HG02938 (cell line): ENCODE measurements around the gene CXCL1.

Experiments
- ATAC-seq: cut with Tn5 transposase; IDR thresholded peaks from one replicate; pipeline ENCODE4 v1.9.1; 2021; ENCODE audit warnings: mild to moderate bottlenecking, moderate library complexity; ENCODE audit not compliant: unreplicated experiment

The CXCL1 gene

DNA sequence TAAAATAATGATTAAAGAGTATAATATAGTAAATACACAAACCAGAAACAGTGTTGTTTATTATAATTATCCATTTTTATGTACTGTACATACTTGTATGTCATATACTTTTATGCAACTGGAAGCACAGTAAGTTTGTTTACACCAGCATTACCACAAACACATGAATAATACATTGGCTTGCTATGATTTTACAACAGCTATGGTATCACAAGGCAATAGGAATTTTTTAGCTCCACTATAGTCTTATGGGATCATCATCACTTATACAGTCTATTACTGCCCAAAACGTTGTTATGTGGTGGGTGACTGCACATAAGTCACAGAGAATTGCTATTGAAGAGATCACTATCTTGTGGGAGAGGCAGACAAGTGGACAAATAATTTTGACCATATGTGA lies 17.9 kb upstream of the CXCL1 start:
- ATAC-seq: no peak

DNA sequence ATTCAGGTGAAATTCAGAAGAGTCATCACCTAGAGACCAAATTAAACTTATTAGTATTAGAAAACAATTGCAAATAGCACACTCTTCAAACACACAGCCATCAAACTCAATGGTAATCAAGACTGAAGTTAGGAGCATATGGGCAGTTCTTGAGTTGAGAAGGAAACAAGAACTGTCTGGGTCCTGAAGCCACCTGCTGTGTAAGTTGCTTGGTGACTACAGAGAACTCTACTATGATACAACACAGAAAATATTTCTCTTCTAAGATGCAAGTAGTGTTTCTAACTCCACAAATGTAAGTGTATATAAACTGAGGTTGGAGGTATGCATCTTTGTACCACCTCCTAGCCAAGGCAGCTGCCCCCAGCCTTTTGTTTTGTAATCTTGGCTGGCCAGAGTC lies 16.4 kb upstream of the CXCL1 start:
- ATAC-seq: no peak

DNA sequence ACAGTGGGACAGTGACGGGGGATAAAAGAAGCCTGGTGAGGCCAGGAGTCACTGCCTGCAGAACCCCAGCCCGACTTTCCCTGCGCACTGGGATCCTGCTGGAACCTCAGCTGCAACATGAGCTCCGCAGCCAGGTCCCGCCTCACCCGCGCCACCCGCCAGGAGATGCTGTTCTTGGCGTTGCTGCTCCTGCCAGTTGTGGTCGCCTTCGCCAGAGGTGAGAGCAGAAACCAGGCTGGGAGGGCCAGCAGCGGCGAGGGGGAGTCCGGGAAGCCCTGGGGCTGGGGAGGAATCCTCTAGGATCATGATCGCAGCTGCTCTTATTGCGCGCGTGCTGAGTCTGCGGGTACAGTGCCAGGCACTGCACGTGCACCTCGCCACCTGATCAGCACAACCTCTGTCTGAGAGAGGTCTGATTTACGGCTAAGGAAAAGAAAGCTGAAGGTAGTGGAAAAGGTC lies 15.9 kb upstream of the CXCL1 start, which contains the start of gene PF4V1:
PF4V1 (plus strand) TSS at position 51 of the 459 bp plus-strand sequence; CDS start at position 118, 67 bp downstream.
- ATAC-seq: no peak

DNA sequence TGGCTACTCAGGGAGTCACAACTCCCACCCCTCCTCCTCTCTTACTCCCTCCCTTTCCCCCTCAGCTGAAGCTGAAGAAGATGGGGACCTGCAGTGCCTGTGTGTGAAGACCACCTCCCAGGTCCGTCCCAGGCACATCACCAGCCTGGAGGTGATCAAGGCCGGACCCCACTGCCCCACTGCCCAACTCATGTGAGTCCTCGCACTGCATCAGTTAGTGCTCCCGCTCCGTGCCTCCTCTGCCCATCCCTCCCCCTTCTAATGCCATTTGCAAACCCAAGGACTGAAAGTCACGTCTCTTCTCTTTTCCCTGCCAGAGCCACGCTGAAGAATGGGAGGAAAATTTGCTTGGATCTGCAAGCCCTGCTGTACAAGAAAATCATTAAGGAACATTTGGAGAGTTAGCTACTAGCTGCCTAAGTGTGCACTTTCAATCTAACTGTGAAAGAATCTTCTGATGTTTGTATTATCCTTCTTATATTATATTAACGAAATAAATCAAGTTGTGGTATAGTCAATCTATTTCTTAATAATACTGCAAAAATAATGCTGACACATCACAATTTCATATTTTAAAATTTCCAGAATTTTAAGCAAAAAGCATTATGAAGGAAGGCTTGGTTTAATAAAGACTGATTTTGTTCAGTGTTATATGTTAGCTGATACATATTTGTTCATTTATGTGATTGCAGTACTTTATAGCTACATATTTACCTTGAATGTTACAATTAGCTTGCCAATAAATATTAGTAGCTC lies 15.3 kb upstream of the CXCL1 start:
- ATAC-seq: no peak

DNA sequence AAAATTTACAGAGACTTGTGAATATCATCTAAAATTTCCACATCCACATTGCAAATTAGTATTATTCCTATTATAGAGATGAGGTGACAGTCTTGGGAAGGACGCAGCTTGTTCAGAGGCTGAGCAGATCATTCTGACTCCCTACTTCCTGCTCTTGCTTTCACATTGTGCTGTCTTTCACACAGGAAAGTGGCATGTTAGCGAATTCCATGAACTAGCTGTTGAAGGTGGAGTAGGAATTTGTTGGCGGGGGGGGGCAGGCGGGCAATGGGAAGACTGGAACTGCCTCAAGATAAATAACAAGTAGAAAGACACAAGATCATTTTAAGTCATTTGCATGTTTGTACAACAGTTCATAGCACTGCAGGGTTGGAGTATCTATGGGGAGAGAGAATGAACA lies 13.8 kb upstream of the CXCL1 start:
- no peak for ATAC-seq

DNA sequence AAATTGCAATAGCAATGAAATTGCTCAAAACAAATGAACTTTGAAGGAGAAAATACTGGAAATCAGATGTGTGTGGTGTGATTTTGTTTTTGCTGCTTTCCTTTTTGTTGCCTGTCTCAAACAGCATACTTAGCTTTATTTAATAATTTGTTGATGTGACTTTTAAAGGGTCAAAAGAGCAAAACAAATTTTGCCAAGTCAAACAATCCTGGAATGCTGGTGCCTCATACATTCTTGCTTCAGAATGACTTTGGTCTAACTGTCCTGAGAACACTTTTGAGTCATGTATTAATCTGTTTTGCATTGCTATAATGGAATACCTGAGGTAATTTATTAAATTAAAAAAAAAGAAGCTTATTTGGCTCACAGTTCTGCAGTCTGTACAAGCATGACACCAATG lies 12.7 kb upstream of the CXCL1 start:
- ATAC-seq: no peak

DNA sequence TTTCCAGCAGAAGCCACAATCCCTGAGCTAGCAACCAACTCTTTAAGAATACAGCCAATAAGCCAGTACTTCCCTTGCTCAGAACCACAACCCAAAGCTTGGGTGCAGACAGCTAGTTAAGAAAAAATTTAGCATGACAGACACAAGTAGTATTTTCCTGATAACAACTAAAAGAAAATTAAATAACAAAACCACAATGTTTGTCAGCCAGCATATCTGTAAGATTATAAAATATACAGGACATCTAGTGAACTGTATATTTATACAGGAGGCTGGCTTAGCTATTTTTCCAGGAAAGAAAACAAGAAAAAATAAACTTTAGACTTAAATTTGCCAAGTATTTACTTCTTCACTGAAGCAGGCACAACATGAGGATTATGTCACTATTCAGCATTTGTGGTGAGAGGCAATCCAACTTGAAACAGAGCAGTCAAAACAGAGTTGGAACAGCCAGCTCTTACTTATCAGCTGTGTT lies 9.5 kb upstream of the CXCL1 start:
- no peak for ATAC-seq

DNA sequence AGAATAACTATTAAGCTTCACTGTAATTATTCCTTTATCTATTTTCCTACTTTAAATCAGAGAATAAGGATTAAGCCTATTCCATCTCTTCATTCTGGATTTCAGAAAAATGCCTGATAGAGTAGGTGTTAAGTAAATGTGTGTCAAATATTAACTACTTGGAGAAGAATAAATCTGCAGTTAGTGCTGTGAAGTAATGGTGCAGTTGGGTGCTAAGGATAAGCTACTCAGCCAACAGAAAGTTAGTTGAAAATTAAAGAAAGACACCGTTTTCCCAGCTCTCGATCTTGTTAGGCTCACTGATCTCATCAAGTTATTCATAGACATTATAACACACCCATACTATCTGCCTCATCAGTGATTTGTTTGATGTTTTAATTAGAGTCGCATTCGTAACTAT lies 9.0 kb upstream of the CXCL1 start:
- ATAC-seq: no peak

DNA sequence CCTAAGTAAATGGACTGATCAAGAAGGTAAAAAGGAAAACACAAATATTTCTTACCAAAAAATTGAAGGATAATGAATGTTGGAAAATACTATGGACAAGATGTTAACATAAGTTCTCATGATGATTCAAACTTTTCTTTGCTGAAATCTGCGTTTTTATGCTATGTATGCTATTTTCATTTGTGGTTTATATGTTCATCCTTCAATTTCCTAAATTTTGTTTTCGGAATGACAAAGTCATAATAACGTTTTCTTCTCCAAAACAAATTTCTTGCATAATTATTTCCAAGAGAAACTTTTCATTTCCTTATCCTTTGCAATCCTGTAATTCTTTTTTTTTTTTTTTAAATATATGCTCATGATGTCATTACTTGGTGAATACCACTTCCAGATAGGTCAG lies 8.3 kb upstream of the CXCL1 start:
- no peak for ATAC-seq

DNA sequence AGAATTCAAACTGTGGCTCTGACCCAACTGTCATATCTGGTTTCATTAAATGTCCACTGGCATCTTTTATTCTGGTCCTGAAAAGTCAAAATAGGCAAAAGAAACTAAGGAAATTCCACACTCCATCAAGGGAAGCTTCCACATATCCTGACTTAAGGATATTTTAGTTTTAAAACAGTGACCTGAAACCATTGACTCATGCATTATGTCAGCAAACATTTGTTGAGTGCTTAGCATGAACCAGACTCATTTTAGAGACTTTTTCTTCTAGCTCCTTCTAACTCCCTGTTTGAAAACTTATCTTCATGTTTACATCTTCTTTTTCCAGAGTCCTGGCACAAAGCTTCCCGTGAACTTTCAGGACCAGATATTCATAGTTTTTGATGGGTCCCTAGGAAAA lies 6.9 kb upstream of the CXCL1 start:
- no peak for ATAC-seq

DNA sequence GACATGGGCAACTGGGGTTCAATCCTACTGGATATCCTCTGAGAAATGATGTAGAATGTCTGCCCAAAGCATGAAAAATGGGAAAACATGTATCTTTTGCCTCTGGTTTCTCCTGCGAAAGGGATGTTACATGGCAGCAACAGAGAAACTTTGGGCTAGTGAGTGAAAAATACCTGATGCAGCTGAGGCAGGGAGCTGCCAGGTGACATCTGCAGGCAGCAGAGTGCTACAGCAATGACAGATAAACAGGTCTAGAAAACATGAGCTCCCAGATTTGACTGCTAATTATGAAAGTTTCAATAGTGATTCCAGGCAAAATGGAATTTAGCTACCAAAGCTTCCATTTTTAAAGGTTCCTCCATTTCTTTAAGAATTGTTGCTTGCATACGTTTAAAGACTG lies 4.8 kb upstream of the CXCL1 start:
- ATAC-seq: no peak

DNA sequence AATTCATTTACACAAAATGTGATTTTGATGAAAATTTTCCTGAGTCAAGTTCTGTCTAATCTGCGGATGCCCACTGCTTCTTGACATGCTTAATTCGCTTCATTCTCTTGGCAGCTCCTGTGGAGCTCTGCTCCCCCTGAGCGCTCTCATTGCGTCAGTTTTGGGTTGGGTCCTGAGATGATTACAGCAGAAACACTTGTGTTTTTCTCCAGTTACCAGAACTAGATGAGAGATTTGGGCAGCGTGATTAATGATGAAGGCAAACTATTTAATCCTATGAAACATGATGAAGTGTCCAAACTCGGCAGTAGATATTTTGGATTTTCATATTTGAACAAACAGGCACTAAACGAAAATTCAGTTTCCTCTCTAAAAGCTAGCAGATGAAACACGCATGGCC lies 4.2 kb upstream of the CXCL1 start:
- ATAC-seq: no peak

DNA sequence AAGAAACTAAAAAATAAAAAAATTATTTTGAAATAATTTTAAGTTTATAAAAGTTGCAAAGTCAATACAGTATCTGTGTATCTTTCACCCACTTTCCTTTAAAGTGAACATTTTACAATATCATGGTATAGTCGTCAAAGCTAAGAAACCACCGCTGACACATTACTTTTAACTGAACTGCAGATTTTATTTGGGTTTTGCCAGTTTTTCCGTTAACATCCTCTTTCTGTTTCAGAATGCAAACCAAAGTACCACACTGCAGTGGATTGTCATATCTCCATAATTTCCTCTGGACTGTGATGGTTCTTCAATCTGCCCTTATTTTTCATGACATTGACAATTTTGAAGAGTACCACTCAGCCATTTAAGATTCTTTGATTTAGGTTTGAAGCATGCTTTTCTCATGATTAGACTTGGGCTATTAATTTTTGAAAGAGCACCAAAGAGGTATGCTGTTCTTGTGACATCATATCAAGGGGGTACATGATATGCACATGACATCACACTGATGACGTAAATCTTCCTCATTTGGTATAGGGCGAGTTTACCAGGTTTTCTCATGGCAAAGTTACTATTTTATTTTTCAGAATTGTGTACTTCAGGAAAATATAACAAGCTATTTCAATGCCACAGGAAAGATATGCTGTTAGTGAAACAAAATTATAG lies 3.6 kb upstream of the CXCL1 start:
- no peak for ATAC-seq

DNA sequence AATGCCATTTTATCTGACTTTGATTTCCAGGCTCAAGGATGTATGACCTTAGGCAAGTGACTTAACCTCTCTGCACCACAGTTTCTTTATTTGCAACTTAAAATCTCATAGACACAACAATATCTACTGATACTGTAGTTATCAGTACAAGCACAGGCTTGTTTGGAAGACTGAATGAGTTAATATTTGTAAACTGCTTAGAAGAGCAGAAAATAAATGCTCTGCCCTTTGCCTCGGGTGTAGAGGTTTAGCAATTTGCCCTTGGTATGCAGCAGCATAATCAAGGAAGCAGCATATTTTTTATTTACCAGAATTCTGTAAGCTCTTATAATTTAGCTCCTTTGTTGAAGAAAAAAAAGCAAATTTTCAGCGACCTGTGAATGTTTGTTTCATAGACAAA lies 2.9 kb upstream of the CXCL1 start:
- no peak for ATAC-seq

DNA sequence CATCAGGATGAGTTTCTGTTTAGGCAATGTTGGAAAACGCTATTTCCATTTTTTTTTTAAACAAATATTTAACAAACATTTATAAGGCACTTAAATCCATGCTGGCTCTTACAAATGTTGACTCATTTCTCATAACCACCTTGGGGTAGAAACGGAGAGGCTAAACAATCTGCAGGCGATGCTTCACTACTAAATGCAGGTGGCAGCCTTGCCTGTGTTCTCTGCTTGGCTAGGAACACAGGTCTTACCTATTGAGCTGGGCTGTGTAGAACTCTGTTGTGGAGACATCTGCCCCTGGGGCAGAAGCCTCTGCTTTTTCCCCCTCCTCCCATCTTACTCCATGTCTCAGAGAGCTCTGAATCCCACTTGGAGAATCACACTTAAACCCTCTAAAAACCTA lies 1.4 kb upstream of the CXCL1 start:
- ATAC-seq: no peak

DNA sequence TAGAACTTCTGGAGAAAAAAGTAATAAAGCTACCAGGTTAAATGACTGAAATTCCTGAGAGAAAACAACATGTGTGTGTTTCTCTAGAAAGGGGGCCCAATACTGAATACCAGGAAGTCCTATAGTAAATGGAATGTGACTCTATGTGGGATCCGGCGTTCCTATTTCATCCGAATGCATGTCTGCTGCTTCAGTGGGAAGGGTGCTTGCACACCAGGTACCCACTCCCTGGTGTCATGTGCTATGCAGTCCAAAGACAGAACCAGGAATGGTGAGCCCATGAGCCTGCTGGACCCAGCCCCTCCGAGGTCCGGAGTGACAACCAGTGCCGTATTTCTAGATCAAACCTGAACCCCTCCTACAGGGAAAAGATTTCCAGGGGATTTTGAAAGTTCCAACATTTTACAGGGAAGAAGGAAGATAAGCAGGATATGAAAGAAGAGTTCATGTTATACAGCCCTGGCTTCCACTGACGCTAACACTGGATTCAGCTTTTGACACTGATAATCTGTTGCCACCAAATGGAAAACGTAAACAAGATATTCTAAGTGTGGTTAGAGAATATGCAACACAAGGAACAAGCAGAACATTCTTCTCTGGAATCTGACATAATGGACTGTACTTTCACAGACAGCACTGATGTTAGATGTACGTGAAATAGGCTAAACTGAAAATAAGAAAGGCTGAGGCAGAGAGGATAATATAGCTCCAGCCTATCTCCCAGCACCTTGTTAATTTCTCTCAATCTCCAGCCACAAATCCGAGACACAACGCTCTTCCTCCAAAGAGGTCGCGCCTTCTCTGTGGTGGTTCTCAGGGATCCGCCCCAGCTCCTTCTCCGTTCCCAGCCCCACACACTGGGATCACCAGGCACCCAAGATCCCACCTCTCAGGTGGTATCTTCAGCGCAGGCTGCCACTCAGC lies 725 bp upstream of the CXCL1 start:
- peak; percentile 7 for ATAC-seq

DNA sequence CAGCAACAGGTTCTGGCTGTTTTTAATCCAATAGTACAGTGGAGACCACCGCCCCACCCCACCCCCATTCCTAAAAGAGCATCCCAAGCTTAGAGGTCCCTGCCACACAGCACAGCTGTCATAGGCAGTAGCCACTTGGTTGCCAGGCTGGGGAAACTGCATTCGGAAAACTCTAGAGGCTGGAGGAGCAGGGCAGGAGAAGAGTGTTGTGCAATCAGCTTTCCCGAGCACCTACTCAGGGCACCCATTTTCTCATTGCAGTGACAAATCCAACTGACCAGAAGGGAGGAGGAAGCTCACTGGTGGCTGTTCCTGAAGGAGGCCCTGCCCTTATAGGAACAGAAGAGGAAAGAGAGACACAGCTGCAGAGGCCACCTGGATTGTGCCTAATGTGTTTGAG lies 1.1 kb downstream of the CXCL1 start:
- ATAC-seq: no peak

DNA sequence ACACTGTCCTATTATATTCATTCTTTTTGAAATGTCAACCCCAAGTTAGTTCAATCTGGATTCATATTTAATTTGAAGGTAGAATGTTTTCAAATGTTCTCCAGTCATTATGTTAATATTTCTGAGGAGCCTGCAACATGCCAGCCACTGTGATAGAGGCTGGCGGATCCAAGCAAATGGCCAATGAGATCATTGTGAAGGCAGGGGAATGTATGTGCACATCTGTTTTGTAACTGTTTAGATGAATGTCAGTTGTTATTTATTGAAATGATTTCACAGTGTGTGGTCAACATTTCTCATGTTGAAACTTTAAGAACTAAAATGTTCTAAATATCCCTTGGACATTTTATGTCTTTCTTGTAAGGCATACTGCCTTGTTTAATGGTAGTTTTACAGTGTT lies 1.6 kb downstream of the CXCL1 start:
- ATAC-seq: no peak

DNA sequence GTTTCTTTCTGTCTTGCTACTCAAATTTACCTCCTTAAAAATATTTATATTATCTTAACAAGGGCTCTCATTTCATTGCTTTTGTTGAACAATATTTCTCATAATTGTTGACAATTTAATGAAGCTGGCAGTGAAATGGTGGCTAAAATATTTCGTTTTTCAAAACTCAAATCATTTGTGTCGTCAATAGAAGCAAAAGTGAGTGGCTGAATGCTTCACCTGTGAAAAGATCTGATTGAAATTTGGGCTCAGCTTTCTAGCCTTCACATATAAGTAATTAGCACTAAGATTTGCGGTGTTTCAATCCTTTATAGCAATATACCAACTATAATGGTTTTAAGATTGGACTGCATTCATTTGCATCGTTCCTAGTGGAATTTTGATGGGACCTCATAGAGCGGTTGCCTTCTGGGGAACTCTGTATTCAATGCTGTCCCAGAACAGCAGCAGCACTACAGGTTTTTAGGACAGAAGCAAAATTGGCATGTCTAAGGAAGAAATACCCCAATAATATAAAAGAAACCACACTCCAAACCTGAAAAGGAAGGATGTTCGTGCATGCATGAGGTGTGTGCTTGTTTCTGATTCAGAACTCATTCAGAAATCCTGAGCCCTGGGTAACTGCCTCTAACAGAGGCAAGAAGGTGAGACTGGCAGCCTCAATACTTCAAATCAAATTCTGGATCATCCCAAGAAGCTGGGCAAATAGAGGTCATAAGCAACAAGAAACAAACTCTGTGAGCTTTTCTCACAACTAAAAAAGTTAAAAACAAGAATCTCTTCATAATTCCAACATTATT lies 2.5 kb downstream of the CXCL1 start:
- no peak for ATAC-seq

DNA sequence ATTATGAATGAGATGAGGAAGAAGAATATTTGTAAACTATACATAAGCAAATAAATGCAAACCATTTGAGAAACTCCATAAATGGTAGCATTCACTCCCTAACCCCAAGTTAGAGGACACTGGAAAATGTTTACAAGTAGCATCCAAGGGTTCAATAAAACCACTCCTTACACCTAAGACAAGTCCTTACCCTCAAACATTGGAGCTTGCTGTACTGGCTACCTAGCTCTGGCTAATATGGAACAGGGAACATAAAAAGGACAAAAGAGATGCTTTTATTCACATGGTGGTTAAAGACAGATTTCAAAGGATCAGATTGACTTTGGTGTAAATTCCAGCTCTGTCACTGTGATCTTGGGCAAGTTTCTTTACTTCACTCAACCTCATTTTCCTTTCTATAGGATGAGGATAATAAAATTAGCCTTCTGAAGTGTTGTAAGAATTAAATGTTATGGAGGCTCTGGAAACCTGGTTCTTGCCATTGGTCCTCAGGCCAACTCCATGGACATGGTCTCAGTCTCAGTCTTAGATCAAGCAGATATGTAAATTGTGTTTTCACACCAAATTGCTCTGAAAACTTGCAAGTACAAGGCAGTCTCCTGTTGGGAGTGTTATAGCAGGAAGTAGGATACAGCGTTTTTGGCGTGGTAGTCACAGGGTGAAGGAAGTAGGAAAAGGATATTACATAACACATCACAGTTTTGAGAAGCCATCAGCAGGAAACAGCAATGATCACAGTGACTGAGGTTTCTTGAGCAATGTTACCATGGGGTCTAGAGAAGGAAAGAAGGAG lies 3.3 kb downstream of the CXCL1 start:
- ATAC-seq: no peak
